Adrenal gland (tissue), 5 donors: ENCODE results near the gene NTSR2.

Experiments used
- CTCF ChIP-seq, 6 experiments: fragments of 450-650 bp in 4 of 6; fragments of 200-600 bp in 2 of 6; sonication (generic) in 1 of 6; IDR thresholded peaks; 1 replicate in 5 of 6; 2 replicates in 1 of 6; pipeline versions ENCODE4 v1.5.1 to v1.8.0; 2016 to 2021; ENCODE audit warnings: antibody characterized with exemption in 6 of 6, mild to moderate bottlenecking in 2 of 6, moderate library complexity in 1 of 6
- POLR2A ChIP-seq, 2 donors: fragments of 450-650 bp; IDR thresholded peaks; one replicate each; pipeline ENCODE4 v1.6.1; 2017; ENCODE audit warnings: antibody characterized with exemption in 2 of 2, mild to moderate bottlenecking in 2 of 2, moderate library complexity in 1 of 2
- donor health status: DM: no; HTN: no; CAD: no.

DNA sequence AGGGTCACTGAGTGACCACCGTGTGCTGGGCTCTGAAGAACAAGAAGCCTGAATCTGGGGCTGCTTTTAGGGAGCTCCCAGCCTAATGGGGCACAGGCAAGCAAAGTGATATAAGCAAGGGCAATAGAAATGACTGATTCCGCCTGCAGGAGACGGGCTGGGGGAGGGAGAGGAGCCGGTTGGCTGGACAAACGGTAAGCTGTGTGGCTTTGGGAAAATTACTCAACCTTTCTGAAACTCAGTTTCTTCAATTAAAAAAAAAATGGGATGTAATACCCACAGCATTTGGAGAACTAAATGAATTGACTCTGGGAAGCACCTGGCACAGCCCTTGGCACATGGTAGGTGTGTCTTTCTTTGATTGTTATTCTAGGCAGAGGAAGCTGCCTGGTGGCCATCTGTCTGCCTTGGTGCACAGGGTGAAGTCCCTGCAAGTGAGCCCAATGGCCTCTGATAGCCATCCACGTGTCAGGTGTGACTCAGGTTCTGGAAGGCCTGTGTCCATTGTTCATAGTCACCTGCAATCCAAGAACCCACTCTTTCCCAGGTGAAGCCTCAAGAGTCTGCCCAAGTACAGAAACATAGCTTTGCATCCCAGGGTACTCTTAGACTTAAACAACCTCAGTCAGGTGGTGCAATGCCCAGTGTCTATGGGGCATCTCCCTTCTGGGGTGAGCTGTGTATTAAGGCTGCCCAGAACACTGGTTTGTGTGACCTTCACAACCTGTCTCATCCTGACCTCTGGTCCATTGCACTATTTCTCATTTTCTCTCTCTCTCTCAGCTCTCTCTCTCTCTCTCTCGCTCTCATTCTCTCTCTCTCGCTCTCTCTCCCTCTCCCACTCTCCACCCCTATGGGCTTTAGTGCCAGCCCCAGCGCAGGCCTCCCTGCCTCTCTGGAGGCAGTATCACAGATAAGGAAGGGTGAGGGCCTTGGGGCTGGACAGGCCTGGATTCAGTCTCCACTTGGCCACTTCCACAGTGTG lies 30.0 kb upstream of the NTSR2 start:
- TF ChIP-seq CTCF (IDR thresholded peaks at IDR 0.05) (no peak), POLR2A (IDR thresholded peaks at IDR 0.05) (no peak)
